Subcutaneous adipose tissue (tissue), 4 donors: ENCODE results near the gene BAG5. TPM values are rescaled to one million over a fixed set of nuclear protein-coding genes. Genes with fewer than 3 reads are reported as not detected.

Source experiments
- CTCF ChIP-seq: fragments of 450-650 bp; IDR thresholded peaks from one replicate; pipeline ENCODE4 v1.5.1; 2016; ENCODE audit warnings: low read depth, mild to moderate bottlenecking, control low read depth, antibody characterized with exemption, moderate library complexity
- small RNA-seq: library from RNA; depleted of rRNA; stranded (forward); fragments of <200 nt; gene quantifications from one replicate; pipeline ENCODE3, GENCODE V24; 2016
- total RNA-seq, 4 donors: library from RNA; depleted of rRNA; stranded (reverse); fragments of >200 nt; gene quantifications; one replicate each; pipeline ENCODE4 v1.1.0, GENCODE V29; 2016

Gene BAG5
- total RNA-seq, 4 donors from 2014 or later = 35.7 to 53.8 (median 46.9) TPM

- TF ChIP-seq CTCF = no peak
Measured at GRCh38 chr14:103508521-103509329, 53.7 kb downstream of the BAG5 start.

DNA sequence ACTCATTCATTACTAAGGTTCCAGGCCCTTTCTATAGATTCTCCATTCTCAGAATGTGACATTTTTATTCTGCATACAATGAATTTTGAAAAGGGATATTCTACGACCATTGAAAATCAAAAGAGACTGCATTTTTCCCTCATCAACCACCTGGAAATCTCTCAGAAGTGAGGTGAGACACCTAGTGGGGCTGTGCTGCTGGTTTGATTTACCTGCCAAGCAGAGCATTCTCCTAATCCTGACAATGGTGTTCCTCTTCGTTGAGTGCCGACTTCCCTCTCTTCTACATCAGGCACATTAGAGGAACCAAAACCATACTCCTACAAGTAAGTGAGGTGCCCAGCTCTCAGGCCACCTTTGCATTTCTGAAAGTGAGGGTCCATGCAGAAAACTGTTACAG, 54.7 kb downstream of the BAG5 start:
- no peak for TF ChIP-seq CTCF

Small RNAs within 50 kb of the gene (small RNA-seq; reads per million reads assigned to genes)
- gene RNU4-68P = not detected
- gene RNU7-160P = not detected

Other genes starting within 250 kb of the BAG5 start
- 100 to 1,000 TPM; 124 to 353 (median 137) TPM for gene EIF5, start 228.4 kb downstream of the BAG5 start, total RNA-seq
- gene MARK3, start 177.2 kb downstream of the BAG5 start, total RNA-seq = 100 to 1,000 TPM in 1 of 4 donors, 10 to 100 TPM in 3; 61.7 to 115 (median 76.2) TPM
- gene CKB, start 39.8 kb downstream of the BAG5 start, total RNA-seq = 100 to 1,000 TPM in 2 of 4 donors, 10 to 100 TPM in 2; 53.8 to 512 (median 182) TPM
- gene TRMT61A, start 33.5 kb downstream of the BAG5 start, total RNA-seq = 10 to 100 TPM in 2 of 4 donors, 1 to 10 TPM in 2; 3.1 to 13.9 (median 9.9) TPM
- gene COA8, start 303 bp upstream of the BAG5 start, total RNA-seq = 10 to 100 TPM; 35.1 to 59.9 (median 49.2) TPM
- 100 to 1,000 TPM; 186 to 347 (median 291) TPM for gene KLC1, start 66.6 kb upstream of the BAG5 start, total RNA-seq
- gene XRCC3, start 152.8 kb upstream of the BAG5 start, total RNA-seq = 1 to 10 TPM; 2.4 to 6.0 (median 4.4) TPM
- 100 to 1,000 TPM in 3 of 4 donors, 10 to 100 TPM in 1; 78.7 to 175 (median 139) TPM for gene ZFYVE21, start 153.2 kb upstream of the BAG5 start, total RNA-seq